Body of pancreas (tissue), 4 donors: ENCODE measurements around the gene MTA1. TPM values are rescaled to one million over a fixed set of nuclear protein-coding genes. Genes with fewer than 3 reads are reported as not detected.

Experiments used
- ATAC-seq: fragments of 150-250 bp; one replicate; pipeline ENCODE4 v1.9.1; 2016
- DNase-seq, 4 donors: peaks; one replicate each; pipeline ENCODE4 v3.0.0-alpha.2; 2019
- H3K27ac ChIP-seq, 4 donors: fragments of 200-600 bp; sonication (generic); 1 replicate in 3 of 4; 2 replicates in 1 of 4; pipeline versions ENCODE4 v1.5.1 to v1.6.1; 2016 to 2019; ENCODE audit warnings: mild to moderate bottlenecking in 1 of 4, mixed read lengths in 1 of 4, moderate library complexity in 1 of 4
- H3K27me3 ChIP-seq, 2 donors: fragments of 200-600 bp; sonication (generic); one replicate each; pipeline ENCODE4 v1.6.0; 2016; ENCODE audit warnings: mild to moderate bottlenecking in 1 of 2
- H3K36me3 ChIP-seq, 2 donors: fragments of 200-600 bp; sonication (generic); replicated peaks in 1 of 2; 2 replicates each; pipeline ENCODE4 v1.5.1; 2016; ENCODE audit warnings: low read depth in 2 of 2; ENCODE audit not compliant: insufficient read depth in 1 of 2
- H3K4me1 ChIP-seq: fragments of 200-600 bp; sonication (generic); one replicate; pipeline ENCODE4 v1.6.0; 2016
- H3K4me3 ChIP-seq, 2 donors: fragments of 200-600 bp; sonication (generic); 1 replicate in 1 of 2; 2 replicates in 1 of 2; pipeline ENCODE4 v1.5.1; 2016 to 2019
- H3K9me3 ChIP-seq, 3 donors: fragments of 200-600 bp; sonication (generic); 1 replicate in 2 of 3; 2 replicates in 1 of 3; pipeline ENCODE4 v1.5.1; 2016
- POLR2A ChIP-seq, 3 donors: fragments of 450-650 bp; IDR thresholded peaks; one replicate each; pipeline ENCODE4 v1.6.1; 2016; ENCODE audit warnings: antibody characterized with exemption in 3 of 3, mild to moderate bottlenecking in 2 of 3
- WGBS, 2 donors: methylation state at CpG; one replicate each; pipeline ENCODE4 v1.1.5; 2017; 5-methylcytosine and 5-hydroxymethylcytosine counted together
- intact Hi-C: fragments of 100-400 bp; cut with DNase I; formaldehyde crosslinking; loops from one replicate; pipeline ENCODE4 v1.15.1; 2023
- total RNA-seq, 2 donors: library from RNA; depleted of rRNA; stranded (reverse); fragments of >200 nt; gene quantifications; one replicate each; pipeline ENCODE4 v1.1.0, GENCODE V29; 2016
- TF ChIP-seq, protein P1 (sequence below), 7 experiments: fragments of 450-650 bp in 4 of 7; fragments of 200-600 bp in 3 of 7; sonication (generic) in 3 of 7; IDR thresholded peaks; one replicate each; pipeline ENCODE4 v1.5.1; 2016 to 2019; ENCODE audit warnings: antibody characterized with exemption in 7 of 7

The MTA1 gene
- total RNA-seq, 2 donors from 2014 or later: 69.8 to 92.6 TPM

DNA sequence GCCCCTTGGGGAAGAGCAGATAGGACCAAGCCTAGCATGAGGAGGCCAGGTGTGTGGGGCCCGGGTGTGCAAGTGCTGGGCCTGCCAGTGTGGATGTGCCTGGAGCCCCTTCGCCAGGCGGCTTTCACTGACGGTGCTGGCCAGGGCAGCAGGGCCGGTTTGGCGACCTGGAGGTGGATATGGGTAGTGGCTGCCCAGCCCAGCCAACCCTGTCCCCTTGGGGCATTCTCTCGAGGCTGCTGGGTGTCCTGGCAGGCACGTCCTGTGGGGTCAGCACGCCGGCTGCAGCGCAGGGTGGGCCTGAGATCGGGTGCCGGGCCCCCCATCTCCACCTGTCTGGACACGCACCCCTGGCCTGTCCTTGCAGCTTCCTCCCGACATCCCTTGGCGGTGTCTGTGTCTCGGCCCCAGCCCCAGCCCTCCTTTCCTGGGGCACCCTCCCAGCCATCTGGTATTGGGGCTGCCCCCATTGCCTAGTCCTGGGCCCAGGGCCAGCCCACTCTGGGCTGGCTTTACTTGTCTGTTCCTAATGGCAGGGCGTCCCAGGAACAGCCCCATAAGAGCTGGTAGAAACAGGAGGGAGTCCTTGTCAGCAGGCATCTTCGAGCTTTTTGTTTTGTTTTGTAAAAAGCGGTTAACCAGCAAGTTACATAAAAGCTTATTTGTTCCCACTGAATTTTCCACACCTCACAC is 47.8 kb downstream of the MTA1 start:
- TF ChIP-seq, protein P1, sequence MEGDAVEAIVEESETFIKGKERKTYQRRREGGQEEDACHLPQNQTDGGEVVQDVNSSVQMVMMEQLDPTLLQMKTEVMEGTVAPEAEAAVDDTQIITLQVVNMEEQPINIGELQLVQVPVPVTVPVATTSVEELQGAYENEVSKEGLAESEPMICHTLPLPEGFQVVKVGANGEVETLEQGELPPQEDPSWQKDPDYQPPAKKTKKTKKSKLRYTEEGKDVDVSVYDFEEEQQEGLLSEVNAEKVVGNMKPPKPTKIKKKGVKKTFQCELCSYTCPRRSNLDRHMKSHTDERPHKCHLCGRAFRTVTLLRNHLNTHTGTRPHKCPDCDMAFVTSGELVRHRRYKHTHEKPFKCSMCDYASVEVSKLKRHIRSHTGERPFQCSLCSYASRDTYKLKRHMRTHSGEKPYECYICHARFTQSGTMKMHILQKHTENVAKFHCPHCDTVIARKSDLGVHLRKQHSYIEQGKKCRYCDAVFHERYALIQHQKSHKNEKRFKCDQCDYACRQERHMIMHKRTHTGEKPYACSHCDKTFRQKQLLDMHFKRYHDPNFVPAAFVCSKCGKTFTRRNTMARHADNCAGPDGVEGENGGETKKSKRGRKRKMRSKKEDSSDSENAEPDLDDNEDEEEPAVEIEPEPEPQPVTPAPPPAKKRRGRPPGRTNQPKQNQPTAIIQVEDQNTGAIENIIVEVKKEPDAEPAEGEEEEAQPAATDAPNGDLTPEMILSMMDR (IDR thresholded peaks at IDR 0.05): no peak
- no peak for TF ChIP-seq POLR2A (IDR thresholded peaks at IDR 0.05)
- 92 to 98% methylated on average over 4 to 20 of the region's 20 CpGs for WGBS, 2 donors
- intact Hi-C loops: no loop called here
- Histone ChIP-seq H3K9me3 (no peaks in the 10 kb centered on the region), H3K27ac (no peak overlapping the region), H3K36me3 (peaks cover 0 to 11% of the 10 kb centered on the region in 2 donors), H3K4me1 (peaks cover 18% of the 10 kb centered on the region), H3K27me3 (no peaks in the 10 kb centered on the region), H3K4me3 (no peak overlapping the region)
- ATAC-seq: no peak
- DNase-seq: no peak

DNA sequence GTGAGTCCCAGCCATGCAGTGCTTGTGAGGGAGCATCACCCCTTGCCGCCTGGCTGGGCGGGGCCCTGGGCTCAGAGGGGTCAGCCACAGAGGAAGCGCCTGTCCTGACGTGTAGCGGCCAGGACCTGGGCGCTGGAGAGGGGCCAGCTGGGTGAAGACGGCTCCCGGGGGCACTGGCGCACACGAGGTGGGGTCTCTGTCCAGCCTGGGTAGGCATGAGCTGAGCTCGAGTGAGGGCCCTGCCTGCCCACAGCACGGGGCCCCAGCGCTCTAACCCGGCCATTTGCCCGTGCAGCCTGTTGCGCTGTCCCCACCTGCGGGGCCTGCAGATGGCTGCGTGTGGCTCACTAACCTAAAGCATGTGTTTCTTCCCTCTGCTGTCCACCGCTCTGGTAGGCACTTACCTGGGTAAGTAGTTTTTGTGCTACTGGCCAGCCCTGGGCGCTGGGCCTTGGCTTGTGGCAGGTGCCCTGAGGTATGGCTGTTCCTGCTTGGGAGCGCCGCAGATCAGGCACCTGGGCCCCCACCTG is 48.4 kb downstream of the MTA1 start:
- no peak for TF ChIP-seq POLR2A (IDR thresholded peaks at IDR 0.05)
- TF ChIP-seq, protein P1 (IDR thresholded peaks at IDR 0.05): no peak
- 90 to 91% methylated on average over 6 to 22 of the region's 22 CpGs for WGBS, 2 donors
- Histone ChIP-seq H3K36me3 (peaks cover 0 to 11% of the 10 kb centered on the region in 2 donors), H3K4me1 (peaks cover 24% of the 10 kb centered on the region), H3K9me3 (no peaks in the 10 kb centered on the region), H3K27ac (peak overlapping the region in 2 of 4 donors; percentile 50 to 53), H3K27me3 (no peaks in the 10 kb centered on the region), H3K4me3 (no peak overlapping the region)
- ATAC-seq (no peak), DNase-seq (no peak)
- intact Hi-C loops: no loop called here

DNA sequence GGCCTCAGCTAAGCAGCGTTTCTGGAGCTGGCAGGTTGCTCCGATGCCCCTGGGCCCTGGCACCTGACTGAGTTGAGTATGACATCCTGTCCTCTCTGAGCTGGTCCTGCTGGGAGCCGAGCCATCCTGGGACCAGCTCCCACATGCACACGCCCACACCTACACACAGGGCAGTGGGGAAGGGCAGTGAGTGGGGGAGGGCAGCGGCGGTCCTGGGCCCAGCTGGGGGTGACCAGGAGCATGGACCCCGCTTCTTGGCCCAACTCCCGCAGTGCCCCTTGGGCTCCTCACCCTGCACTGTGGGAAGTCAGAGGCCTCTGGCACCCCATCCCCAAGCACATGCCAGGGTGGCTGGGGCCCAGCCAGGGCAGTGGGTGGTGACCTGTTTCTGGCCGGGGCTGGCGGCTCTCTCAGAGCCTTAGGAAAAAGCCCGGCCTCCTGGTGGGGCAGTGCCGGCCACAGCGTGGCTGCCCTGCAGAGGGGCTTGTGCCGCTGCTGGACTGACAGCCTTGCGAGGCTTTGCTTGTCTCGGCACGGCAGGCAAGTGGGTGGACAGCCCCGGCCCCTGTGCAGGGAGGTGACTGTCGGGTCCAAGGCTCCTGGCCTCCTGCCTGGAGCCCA is 49.1 kb downstream of the MTA1 start:
- peaks cover 31% of the 10 kb centered on the region for H3K4me1 ChIP-seq
- no peak overlapping the region for H3K4me3 ChIP-seq
- WGBS, 2 donors: 70 to 92% methylated on average over 6 to 19 of the region's 19 CpGs
- DNase-seq: no peak
- peak overlapping the region in 2 of 4 donors; percentile 50 to 53 for H3K27ac ChIP-seq
- no peaks in the 10 kb centered on the region for H3K27me3 ChIP-seq
- intact Hi-C loops: no loop called here
- H3K36me3 ChIP-seq: peaks cover 0 to 11% of the 10 kb centered on the region in 2 donors
- ATAC-seq: no peak
- TF ChIP-seq POLR2A (IDR thresholded peaks at IDR 0.05): no peak
- TF ChIP-seq, protein P1 (IDR thresholded peaks at IDR 0.05): no peak
- no peaks in the 10 kb centered on the region for H3K9me3 ChIP-seq

DNA sequence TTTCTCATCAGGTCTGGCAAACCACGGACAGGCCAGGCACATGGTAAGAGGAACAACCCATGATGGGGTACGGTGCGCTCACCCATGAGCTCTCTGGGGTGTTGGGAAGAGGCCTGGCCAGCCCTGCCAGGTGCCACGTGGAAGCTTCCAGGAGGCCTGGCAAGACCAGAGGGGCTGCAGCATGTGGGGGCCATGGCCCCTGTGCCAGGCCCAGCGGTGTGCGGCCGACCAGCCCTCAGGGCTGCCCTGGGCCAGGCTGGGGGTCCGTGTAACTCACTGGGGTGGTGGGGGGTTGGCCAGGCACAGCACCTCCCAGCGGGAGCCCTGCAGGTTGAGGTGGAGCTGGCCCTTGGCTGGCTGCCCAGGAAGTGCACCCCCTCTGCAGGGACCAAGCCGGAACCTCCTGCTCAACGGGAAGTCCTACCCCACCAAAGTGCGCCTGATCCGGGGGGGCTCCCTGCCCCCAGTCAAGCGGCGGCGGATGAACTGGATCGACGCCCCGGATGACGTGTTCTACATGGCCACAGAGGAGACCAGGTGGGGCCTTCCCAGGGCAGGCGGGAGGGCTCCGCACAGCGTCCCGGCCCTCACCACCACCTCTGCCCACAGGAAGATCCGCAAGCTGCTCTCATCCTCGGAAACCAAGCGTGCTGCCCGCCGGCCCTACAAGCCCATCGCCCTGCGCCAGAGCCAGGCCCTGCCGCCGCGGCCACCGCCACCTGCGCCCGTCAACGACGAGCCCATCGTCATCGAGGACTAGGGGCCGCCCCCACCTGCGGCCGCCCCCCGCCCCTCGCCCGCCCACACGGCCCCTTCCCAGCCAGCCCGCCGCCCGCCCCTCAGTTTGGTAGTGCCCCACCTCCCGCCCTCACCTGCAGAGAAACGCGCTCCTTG is 50.1 kb downstream of the MTA1 start:
- H3K4me1 ChIP-seq: peaks cover 37% of the 10 kb centered on the region

More for the DNA sequence above, 50.1 kb downstream of the MTA1 start:
- no peak overlapping the region for H3K4me3 ChIP-seq
- no peaks in the 10 kb centered on the region for H3K27me3 ChIP-seq
- no peaks in the 10 kb centered on the region for H3K9me3 ChIP-seq
- TF ChIP-seq, protein P1 (IDR thresholded peaks at IDR 0.05): no peak
- H3K36me3 ChIP-seq: peaks cover 0 to 5% of the 10 kb centered on the region in 2 donors
- H3K27ac ChIP-seq: peak overlapping the region in 2 of 4 donors; percentile 50 to 53
- peak in 3 of 4 donors; percentile 52 to 58 (median 58) for DNase-seq
- no peak for ATAC-seq
- intact Hi-C loops: no loop called here
- 72 to 84% methylated on average over 18 to 53 of the region's 54 CpGs for WGBS, 2 donors
